Epithelial cell of proximal tubule (primary cell): ENCODE results near the gene EEF1AKMT4. TPM values are rescaled to one million over a fixed set of nuclear protein-coding genes. Genes with fewer than 3 reads are reported as not detected.

ENCODE experiments used
- DNase-seq: peaks from one replicate; pipeline ENCODE4 v3.0.0-alpha.2; 2011; ENCODE audit warnings: low read depth
- H3K4me3 ChIP-seq: 2 replicates; pipeline ENCODE4 v1.5.1; 2011; ENCODE audit warnings: low read depth, mild to moderate bottlenecking, low read length
- total RNA-seq: library from RNA; depleted of rRNA; stranded (reverse); fragments of >200 nt; gene quantifications from 2 replicates; pipeline ENCODE4 v1.2.3, GENCODE V29; 2015
- TF ChIP-seq, protein P1 (sequence below): conservative IDR thresholded peaks from 2 replicates; pipeline ENCODE4 v1.5.1; 2012; ENCODE audit warnings: low read depth, mild to moderate bottlenecking, low read length

Gene EEF1AKMT4
- total RNA-seq, 1 donor from 2014 or later = 6.2 TPM

GRCh38 chr3:184291044-184291737 lies 41.7 kb downstream of the EEF1AKMT4 start:
- no peak overlapping the region for H3K4me3 ChIP-seq
- TF ChIP-seq, protein P1, sequence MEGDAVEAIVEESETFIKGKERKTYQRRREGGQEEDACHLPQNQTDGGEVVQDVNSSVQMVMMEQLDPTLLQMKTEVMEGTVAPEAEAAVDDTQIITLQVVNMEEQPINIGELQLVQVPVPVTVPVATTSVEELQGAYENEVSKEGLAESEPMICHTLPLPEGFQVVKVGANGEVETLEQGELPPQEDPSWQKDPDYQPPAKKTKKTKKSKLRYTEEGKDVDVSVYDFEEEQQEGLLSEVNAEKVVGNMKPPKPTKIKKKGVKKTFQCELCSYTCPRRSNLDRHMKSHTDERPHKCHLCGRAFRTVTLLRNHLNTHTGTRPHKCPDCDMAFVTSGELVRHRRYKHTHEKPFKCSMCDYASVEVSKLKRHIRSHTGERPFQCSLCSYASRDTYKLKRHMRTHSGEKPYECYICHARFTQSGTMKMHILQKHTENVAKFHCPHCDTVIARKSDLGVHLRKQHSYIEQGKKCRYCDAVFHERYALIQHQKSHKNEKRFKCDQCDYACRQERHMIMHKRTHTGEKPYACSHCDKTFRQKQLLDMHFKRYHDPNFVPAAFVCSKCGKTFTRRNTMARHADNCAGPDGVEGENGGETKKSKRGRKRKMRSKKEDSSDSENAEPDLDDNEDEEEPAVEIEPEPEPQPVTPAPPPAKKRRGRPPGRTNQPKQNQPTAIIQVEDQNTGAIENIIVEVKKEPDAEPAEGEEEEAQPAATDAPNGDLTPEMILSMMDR = no peak
- DNase-seq = no peak

DNA sequence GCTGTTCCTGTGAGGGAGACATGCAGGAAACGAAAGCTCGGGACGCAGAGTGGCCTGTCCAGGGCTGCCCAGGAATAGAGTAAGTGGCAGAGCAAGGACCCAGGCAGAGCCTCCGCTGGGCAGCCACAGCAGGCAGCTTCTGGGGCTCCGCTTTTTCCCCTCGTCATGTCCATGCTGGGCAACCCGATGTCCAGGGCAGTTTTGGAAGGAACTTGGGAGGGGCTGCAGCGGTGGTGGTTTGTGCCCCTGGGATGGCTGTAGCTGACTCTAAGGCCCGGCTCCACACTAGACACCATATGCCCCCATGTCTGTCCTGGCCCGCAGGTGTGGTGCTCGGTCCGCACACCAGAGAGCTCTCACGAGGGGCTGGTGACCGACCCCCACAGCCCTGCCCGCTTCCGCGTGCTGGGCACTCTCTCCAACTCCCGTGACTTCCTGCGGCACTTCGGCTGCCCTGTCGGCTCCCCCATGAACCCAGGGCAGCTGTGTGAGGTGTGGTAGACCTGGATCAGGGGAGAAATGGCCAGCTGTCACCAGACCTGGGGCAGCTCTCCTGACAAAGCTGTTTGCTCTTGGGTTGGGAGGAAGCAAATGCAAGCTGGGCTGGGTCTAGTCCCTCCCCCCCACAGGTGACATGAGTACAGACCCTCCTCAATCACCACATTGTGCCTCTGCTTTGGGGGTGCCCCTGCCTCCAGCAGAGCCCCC lies 42.4 kb downstream of the EEF1AKMT4 start:
- TF ChIP-seq, protein P1 = no peak
- H3K4me3 ChIP-seq = no peak overlapping the region
- DNase-seq = no peak

DNA sequence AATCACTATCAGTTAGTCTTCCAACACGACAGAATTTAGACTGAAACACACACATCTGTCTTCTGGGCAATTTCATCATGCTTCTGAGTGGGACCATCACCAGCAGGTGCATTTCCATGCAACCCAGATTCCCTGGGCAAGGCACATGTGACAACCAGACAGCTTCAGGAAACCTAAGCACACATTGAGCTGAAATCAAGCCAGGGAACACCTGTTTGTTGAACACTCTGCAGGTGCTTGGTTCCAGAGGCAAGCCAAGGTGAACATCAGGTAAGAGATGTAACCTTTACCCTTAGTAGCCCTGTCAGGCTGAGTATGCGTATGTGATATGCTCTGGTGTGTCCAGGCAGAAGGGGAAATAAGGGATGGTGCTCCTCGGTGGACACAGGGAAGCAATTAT lies 46.3 kb downstream of the EEF1AKMT4 start:
- TF ChIP-seq, protein P1 = no peak
- H3K4me3 ChIP-seq = no peak overlapping the region
- DNase-seq = no peak

GRCh38 chr3:184296616-184297015 lies 47.1 kb downstream of the EEF1AKMT4 start:
- no peak for DNase-seq
- TF ChIP-seq, protein P1 = no peak
- no peak overlapping the region for H3K4me3 ChIP-seq

- TF ChIP-seq, protein P1 = no peak
- no peak for DNase-seq
- H3K4me3 ChIP-seq = peak within 1 kb of the TSS; percentile 98
Observed at GRCh38 chr3:184298759-184299487, 49.5 kb downstream of the EEF1AKMT4 start, which contains the start of gene PSMD2. PSMD2 (plus strand) TSS chr3:184299241; CDS start chr3:184299267, 26 bp downstream.

- TF ChIP-seq, protein P1 = no peak
- peak overlapping the region; percentile 98 for H3K4me3 ChIP-seq
- no peak for DNase-seq
Observed at GRCh38 chr3:184299488-184300377, 50.3 kb downstream of the EEF1AKMT4 start.
